NCI-H146 treated with DMSO at 0.1 percent for 48 hours (cell line): ENCODE data around the gene ITGAE.
"Not testable (repeated sequence)": the region's sequence is repeated elsewhere in the genome, so short reads cannot be mapped to it uniquely, and the experiment has no call there.

Experiments
- DNase-seq: peaks from one replicate; lab custom pipeline; 2025; ENCODE audit not compliant: unreplicated experiment; lab: John Stamatoyannopoulos, UW

ITGAE gene

GRCh38 chr17:3800362-3801271 is at the start of gene ITGAE:
Gene ITGAE, minus strand, starts transcription at chr17:3801188. Its CDS starts 44 bp downstream, at chr17:3801144.
- DNase-seq = no peak

GRCh38 chr17:3848229-3848835 is 47.3 kb upstream of the ITGAE start:
- no peak for DNase-seq

- DNase-seq = no peak
These were observed 46.2 kb upstream of the ITGAE start for GRCh38 chr17:3847165-3847670.

GRCh38 chr17:3846437-3847164 is 45.6 kb upstream of the ITGAE start:
- no peak for DNase-seq

GRCh38 chr17:3845621-3846436 is 44.8 kb upstream of the ITGAE start, which contains the start of gene NCBP3:
Gene NCBP3, minus strand, starts transcription at chr17:3846246. Its CDS starts 23 bp downstream, at chr17:3846223.
- peak; percentile 70 for DNase-seq

GRCh38 chr17:3845291-3845620 is 44.3 kb upstream of the ITGAE start:
- no peak for DNase-seq

GRCh38 chr17:3844556-3844955 is 43.6 kb upstream of the ITGAE start:
- DNase-seq = not testable (repeated sequence)

GRCh38 chr17:3843935-3844516 is 43.0 kb upstream of the ITGAE start:
- peak; percentile 12 for DNase-seq

- DNase-seq = no peak
These were observed 37.2 kb upstream of the ITGAE start for GRCh38 chr17:3838206-3838605.

GRCh38 chr17:3836551-3836950 is 35.6 kb upstream of the ITGAE start:
- no peak for DNase-seq

GRCh38 chr17:3835410-3836229 is 34.6 kb upstream of the ITGAE start:
- DNase-seq = no peak

GRCh38 chr17:3834811-3835210 is 33.8 kb upstream of the ITGAE start:
- no peak for DNase-seq

- DNase-seq = no peak
These were observed 27.9 kb upstream of the ITGAE start for GRCh38 chr17:3828852-3829232.

- DNase-seq = no peak
These were observed 27.3 kb upstream of the ITGAE start for GRCh38 chr17:3828151-3828851.

GRCh38 chr17:3827124-3827773 is 26.3 kb upstream of the ITGAE start:
- no peak for DNase-seq

- no peak for DNase-seq
These were observed 25.2 kb upstream of the ITGAE start for GRCh38 chr17:3826191-3826590.

GRCh38 chr17:3821101-3821500 is 20.1 kb upstream of the ITGAE start:
- DNase-seq = no peak

GRCh38 chr17:3818786-3819185 is 17.8 kb upstream of the ITGAE start:
- DNase-seq = no peak
